WI38 (cell line): ENCODE results near the gene SHISA5.
"Not testable (repeated sequence)": the region's sequence is repeated elsewhere in the genome, so short reads cannot be mapped to it uniquely, and the experiment has no call there.

Experiments
- H3K4me3 ChIP-seq: 2 replicates; pipeline ENCODE4 v1.5.1; 2011; ENCODE audit warnings: low read depth, mild to moderate bottlenecking, control low read depth, low read length
- CTCF ChIP-seq: IDR thresholded peaks from 2 replicates; pipeline ENCODE4 v1.5.1; 2012; ENCODE audit warnings: low read depth, mild to moderate bottlenecking, control low read depth, low read length

Gene SHISA5

GRCh38 chr3:48465237-48465530 is 38.8 kb downstream of the SHISA5 start:
- no peak for TF ChIP-seq CTCF
- no peak overlapping the region for H3K4me3 ChIP-seq

GRCh38 chr3:48464713-48465221 is 39.2 kb downstream of the SHISA5 start:
- H3K4me3 ChIP-seq, result no peak overlapping the region
- no peak for TF ChIP-seq CTCF

DNA sequence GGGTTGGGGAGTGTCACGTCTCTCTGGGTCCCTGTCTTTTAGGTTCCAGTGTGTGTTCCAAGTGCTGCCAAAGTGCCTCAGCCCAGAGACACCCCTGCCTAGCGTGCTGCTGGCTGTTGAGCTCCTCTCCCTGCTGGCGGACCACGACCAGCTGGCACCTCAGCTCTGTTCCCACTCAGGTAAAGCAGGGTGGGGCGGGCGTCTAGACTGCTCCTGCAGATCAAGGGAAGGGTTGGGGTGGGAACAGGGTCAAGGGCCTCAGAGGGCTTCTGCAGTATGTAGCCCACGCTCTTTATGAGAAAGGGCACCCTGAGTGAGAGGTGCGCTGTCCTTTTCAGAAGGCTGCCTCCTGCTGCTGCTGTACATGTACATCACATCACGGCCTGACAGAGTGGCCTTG is 40.3 kb downstream of the SHISA5 start:
- H3K4me3 ChIP-seq, result no peak overlapping the region
- TF ChIP-seq CTCF, result no peak

GRCh38 chr3:48461767-48462166 is 42.2 kb downstream of the SHISA5 start:
- not testable (repeated sequence) for H3K4me3 ChIP-seq

GRCh38 chr3:48460517-48460902 is 43.5 kb downstream of the SHISA5 start:
- no peak for TF ChIP-seq CTCF
- H3K4me3 ChIP-seq, result no peak overlapping the region

GRCh38 chr3:48459773-48460516 is 44.0 kb downstream of the SHISA5 start:
- no peak overlapping the region for H3K4me3 ChIP-seq
- no peak for TF ChIP-seq CTCF

DNA sequence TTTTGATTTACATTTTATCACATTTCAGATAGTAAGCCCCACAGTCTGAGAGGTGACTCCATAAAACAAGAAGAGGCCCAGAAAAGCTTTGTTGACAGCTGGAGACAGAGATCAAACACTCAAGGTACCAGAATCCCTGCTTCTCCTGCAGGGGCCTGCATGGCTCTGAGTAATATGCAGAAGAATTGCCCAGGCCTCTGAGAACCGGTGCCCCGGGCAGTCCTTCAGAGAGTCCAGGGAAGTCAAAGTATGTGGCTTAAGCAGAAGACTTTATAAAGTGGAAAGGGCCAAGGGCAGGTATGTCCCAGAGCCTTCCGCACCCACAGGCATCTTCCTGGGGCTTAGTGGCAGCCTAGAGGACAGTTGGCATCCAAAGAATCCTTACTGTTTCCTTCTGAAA is 44.6 kb downstream of the SHISA5 start:
- TF ChIP-seq CTCF, result no peak
- H3K4me3 ChIP-seq, result no peak overlapping the region

DNA sequence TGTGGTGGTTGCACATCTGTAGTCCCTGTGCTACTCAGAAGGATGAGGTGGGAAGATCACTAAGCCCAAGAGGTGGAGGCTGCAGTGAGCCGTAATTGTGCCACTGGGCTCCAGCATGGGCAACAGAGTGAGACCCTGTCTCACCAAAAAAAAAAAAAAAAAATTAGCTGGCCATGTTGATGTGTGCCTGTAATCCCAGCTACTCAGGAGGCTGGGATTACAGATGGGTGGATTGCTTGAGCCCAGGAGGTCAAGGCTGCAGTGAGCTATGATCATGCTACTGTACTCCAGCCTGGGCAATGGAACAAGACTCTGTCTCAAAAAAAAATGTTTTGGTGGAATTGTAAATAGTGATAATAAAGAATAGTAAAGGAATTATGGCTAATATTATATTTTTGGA is 47.5 kb downstream of the SHISA5 start:
- H3K4me3 ChIP-seq, result no peak overlapping the region
- no peak for TF ChIP-seq CTCF
